SK-N-SH (cell line): ENCODE data around the gene NOXA1.

Experiments
- CHD2 ChIP-seq: fragments of 150-350 bp; IDR thresholded peaks from 2 replicates; pipeline ENCODE4 v1.6.1; 2018; ENCODE audit warnings: low read length; ENCODE audit not compliant: partially characterized antibody
- CTCF ChIP-seq: fragments of 200-600 bp; sonication (generic); IDR thresholded peaks from 2 replicates; pipeline ENCODE4 v1.6.1; 2017; ENCODE audit warnings: antibody characterized with exemption, mild to moderate bottlenecking, moderate library complexity
- TAF1 ChIP-seq: IDR thresholded peaks from 2 replicates; pipeline ENCODE4 v1.6.1; 2012; ENCODE audit warnings: low read depth, mild to moderate bottlenecking, low read length, moderate library complexity, borderline replicate concordance
- ZBTB33 ChIP-seq: IDR thresholded peaks from 2 replicates; pipeline ENCODE4 v1.4.0; 2012; ENCODE audit warnings: low read depth, borderline replicate concordance

- TF ChIP-seq CHD2 (no peak), ZBTB33 (no peak), TAF1 (no peak), CTCF (no peak)
Measured at GRCh38 chr9:137412431-137412830, 10.8 kb upstream of the NOXA1 start.
